GM11168 (cell line): ENCODE data around the gene YTHDF1.
"Not testable (repeated sequence)": the region's sequence is repeated elsewhere in the genome, so short reads cannot be mapped to it uniquely, and the experiment has no call there.

Source experiments
- in situ Hi-C: fragments of 300-500 bp; cut with MboI; formaldehyde crosslinking; loops from one replicate; pipeline ENCODE4 v1.12.0; 2022; ENCODE audit warnings: low sequenced_read_pairs; ENCODE audit not compliant: unreplicated experiment

The YTHDF1 gene

DNA sequence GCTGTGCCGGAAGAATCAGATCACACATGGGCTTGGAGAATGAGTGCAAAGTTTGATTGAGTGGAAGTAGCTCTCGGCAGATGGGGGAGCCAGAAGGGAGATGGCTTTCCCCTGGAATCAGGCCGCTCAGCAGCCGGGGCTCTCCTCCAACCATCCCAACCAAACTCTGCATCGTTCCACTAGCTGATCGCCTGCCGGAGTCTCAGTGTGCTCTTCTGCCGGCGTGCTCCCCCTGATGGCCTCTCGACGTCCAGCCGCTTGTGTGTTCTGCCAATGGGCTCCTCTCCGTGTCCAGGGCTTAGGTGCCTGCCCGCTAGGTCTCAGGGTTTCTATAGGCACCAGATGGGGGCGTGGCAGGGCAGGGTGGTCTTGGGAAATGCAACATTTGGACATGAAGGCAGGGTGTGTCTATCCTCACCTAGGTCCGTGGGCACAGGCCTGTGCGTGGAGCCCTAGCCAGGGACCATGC is 14.9 kb upstream of the YTHDF1 start:
- in situ Hi-C loops = no loop called here

DNA sequence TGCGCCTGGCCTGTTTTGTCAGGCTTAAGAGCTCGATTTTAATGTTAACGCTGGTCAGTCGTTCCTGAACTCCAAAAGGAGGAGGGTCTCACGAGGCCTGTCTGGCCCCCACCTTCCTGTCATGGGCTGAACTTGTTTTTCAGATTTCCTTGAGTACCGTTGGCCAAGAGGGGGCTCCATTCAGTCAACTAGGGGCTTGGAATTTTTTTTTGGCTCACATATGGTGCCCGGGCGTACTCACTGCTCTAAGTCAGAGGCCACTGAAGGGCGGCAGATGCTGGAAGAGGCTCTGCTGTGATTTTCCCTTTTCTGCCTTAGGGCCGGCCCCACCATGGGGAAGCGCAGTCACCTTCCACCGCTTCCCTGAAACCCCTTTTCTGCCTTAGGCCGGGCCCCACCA is 12.9 kb upstream of the YTHDF1 start:
- in situ Hi-C loops = no loop called here

DNA sequence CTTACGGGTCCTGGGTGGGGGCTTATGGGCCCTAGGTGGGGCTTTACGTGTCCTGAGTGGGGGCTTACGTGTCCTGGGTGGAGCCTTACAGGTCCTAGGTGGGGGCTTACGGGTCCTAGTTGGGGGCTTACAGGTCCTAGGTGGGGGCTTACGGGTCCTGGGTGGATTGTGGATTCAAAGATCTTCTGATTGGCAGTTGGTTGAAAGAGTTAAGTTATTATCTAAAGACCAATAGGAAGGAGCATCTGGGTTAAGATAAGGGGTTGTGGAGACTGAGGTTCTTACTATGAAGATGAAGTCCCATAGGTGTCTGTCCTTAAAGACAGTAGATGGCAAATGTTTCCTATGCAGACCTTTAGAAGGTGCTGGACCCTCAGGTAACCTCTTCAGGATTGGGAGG is 11.3 kb upstream of the YTHDF1 start:
- in situ Hi-C loops = no loop called here

DNA sequence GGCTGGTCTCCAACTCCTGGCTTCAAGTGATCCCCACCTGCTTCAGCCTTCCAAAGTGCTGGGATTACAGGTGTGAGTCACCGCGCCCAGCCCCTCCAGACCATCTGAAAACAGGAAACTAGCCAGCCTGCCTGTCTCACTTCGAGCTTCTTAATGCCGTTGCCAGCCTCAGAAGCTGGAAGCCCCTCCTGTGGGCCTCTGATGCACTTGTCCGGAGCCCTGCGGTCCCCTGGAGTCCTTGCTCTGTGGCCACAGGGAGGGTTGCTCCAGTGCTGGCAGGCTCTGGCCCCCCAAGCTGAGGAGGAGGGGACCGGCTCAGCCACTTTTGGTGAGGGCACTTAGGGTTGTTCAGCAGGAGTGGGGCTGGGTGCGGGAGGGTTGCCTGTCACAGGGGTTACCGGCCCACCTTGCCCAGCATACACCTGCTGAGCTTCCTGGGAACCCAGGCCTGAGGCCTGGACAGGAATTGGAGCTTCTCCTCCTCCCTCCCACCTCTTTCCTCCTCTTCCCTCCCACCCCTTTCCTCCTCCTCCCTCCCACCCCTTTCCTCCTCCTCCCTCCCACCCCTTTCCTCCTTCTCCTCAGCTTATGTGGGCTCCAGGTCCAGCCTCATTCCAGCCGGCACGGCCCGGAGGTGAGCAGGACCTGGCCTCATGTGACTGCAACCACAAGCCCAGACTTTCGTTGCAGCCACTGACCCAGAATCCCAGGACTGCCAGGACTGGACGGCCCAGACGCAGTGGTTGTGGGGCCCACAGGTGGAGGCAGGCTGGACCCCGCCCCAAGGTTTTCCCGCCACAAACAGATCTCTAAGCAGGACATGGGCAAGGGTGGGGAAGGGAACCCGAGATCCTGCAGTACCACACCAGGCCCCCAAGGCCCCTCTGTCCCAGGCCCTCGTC is 10.4 kb upstream of the YTHDF1 start:
- in situ Hi-C loops = no loop called here

DNA sequence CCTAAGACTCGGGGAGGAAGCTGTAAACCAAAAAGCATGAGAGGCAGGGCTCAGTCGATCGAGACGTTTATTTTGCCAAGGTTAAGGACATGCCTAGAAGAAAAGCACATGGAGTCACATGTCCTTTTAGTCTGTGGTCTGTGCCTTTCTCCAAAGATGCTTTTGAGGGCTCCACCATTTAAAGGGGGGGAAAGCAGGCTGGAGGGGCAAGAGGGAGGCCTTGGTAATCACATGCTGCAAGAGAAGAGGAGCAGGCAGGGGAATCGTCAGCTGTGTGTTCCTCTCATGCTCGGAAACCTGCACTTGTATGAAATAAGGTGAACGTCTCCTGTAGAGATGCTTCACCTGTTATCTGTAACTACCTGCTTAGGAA is 9.1 kb upstream of the YTHDF1 start:
- in situ Hi-C loops = no loop called here

DNA sequence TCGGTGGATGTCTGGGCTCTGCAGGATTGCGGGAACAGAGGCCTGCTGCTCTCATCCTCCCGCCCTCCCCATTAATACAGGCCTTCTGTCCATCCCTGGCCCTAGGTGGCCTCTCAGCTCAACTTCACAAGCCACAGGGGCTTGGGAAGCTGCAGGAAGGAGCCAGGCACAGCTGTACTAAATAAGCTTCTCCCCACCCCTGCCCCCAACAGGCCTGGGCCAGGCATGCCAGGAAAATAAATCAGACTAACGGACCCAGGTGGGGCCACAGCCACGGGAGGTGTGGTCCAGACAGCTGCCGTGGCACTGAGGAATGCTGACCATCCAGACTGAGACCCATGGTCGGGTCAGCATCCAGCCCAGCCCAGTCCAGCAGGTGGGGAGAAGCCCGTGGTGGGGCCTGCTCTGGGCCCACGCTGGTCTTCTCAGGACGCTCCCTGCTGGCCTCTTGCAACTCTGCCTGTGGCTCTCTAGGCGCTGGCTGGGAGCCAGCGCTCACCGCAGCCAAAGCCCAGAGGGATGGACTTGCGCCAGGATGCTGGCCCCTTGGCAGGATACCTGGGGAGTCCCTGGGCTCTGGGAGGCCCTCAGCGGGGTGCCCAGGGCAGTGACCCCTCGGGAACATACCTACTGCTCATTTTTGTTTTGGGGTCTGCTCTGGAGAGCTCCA is 8.6 kb upstream of the YTHDF1 start:
- in situ Hi-C loops = no loop called here

DNA sequence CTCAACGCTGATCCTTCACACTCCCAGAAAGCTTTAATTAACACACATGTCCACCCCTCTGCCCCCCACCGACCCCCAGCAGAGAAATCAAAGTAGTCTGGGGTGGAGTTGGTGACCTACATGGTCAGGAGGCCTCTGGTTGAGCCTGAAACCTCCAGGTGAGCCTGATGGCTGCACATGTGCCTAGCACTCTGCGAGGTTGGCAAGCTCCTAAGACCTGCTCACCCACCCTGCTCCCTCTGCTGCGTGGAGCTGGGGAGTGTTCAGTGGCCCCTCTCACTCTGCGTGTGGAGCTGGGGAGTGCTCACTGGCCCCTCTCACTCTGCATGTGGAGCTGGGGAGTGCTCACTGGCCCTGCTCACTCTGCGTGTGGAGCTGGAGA is 7.9 kb upstream of the YTHDF1 start:
- in situ Hi-C loops = no loop called here

DNA sequence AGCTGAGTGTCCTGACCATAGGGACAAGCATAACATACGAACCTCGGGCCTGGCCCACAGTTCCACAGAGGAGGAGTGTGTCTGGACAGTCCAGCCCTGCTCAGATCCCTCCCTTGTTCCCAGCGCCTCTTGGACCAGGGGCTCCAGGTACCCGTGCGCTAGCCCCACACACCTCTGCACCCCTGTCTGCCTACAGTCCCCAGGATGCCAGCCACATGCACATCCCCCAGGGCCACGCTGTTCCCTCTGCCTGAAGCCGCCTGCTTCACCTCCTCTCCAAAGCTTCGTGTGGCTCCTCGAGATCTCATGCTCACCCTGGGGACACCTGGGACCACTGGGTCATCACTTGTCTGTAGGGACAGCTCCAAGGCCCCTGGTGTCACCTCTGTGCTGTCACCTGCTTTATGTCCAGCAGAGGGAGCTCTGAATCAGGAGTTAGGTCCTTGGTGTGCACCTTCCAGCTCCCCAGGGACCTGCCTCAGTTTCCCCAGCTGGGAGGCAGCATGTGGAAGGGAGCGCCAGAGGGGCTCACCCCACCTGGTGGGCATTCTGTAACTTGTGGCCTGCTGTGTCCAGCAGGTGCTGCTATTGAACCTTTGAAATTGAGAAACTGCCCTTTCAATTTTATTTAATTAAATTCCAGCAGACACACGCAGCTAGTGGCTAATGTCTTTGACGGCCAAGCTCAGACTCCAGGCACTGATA is 7.3 kb upstream of the YTHDF1 start:
- in situ Hi-C loops = no loop called here

DNA sequence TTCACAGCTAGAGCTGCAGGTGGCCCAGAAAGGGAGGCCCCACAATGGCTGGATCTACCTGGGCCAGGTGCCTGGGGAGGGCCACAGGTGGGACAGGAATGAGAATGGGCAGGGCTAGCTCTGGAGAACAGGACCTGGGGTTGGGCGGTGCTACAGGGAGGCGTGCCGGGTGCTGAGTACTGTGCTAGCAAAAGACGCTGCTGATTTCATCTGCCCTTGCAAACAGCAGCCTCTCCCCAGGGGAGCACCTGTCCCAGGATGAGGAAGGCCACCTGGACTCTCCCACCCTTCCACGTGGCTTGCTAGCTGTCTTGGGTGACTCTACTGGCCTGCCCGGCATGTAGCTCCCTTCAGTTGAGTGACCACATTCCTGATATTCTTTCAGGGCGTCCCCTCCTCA is 6.6 kb upstream of the YTHDF1 start:
- in situ Hi-C loops = no loop called here

DNA sequence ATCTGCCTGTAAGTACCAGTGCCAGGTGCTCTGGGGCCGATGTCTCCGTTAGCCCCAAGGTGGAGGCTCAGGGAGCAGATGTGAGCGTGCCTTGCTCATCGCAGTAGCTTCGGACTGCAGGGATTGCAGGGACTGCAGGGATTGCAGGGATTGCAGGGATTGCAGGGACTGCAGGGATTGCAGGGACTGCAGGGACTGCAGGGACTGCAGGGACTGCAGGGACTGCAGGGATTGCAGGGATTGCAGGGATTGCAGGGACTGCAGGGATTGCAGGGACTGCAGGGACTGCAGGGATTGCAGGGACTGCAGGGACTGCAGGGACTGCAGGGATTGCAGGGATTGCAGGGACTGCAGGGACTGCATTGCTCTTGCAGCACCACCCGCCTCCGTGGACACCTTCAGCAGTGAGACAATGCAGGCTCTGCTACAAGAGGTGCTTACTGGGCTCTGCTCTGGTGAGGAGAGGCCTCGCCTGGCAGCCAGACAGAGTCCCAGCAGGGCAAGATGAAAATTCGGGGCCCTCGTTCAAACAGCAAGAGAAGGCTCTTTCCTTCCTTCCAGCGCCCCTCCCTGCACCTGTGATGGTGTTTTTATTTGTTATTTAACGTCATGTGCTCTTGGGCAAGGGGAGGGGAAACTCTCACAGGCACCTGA is 5.6 kb upstream of the YTHDF1 start:
- in situ Hi-C loops = not testable (repeated sequence)

DNA sequence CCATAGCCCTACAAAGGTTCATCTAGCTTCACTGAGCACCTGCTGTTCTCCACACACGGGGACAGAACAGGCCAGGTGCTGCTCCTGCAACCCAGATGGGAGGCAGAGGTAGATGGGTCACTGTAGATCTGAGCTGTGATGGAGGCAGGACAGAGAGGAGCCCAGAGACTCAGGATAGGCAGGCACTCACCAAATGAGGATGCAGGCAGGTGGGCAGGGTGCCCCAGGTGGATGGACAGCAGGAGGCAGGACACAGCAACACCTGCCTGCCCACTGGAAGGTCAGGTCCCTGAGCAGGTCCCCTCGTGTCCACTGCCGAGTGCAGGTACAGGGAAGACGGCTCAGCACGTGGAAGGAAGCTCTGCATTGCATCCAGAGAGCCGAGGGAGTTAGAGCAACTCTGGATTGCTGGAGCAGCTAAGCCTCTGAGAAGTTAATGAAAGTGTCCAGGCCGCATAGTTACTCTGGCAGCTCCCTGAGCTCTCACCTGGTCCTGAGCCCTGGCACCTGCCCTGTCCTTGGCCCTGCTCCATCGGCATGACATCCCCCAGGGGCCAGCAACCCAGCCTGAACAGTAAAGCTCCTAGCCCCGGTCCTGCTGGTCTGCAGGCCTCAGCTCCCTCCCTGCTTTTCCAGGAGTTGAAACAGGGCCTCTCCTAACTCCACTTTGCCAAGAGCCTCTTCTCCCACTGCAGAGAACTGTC is 4.9 kb upstream of the YTHDF1 start:
- in situ Hi-C loops = no loop called here

DNA sequence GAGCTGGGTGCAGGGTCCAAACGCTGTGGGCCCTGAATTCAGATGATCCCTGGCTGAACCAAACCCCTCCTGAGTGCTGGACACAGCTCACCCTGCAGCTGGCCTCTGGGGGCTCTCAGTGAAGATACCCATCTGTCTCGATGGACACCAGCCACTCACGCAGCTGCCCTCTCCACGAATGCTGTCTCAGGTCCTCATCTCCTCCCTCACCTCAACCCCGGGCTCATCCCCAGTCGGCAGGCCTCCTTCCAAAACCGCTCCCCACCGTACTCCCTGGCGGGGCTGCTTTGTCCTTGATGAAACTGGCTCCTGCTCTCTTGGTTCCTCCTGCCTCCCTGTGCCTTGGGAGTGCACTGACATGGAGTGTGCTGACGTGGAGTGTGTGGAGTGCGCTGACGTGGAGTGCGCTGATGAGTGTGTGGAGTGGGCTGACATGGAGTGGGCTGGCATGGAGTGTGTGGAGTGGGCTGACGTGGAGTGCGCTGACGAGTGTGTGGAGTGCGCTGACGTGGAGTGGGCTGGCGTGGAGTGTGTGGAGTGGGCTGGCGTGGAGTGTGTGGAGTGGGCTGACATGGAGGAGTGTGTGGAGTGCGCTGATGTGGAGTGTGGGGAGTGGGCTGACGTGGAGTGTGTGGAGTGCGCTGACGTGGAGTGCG is 4.1 kb upstream of the YTHDF1 start:
- in situ Hi-C loops = no loop called here

DNA sequence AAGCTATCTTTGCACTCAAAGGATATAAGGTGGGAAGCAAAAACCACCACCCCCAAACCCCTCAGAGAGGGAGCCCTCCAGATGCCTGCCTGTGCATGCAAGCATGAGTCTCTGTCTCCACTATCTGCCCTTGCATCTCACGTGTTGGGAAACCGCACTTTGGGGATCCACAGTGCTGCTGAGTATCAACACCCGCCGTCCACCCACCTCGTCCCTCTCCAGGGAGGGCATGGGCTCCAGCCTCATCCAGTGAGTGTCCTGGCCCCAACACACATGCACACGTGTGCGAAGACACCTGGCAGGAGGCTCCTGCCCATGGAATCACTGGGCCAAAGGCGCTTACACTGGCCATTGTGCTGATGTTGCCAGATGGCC is 3.5 kb upstream of the YTHDF1 start:
- in situ Hi-C loops = no loop called here

DNA sequence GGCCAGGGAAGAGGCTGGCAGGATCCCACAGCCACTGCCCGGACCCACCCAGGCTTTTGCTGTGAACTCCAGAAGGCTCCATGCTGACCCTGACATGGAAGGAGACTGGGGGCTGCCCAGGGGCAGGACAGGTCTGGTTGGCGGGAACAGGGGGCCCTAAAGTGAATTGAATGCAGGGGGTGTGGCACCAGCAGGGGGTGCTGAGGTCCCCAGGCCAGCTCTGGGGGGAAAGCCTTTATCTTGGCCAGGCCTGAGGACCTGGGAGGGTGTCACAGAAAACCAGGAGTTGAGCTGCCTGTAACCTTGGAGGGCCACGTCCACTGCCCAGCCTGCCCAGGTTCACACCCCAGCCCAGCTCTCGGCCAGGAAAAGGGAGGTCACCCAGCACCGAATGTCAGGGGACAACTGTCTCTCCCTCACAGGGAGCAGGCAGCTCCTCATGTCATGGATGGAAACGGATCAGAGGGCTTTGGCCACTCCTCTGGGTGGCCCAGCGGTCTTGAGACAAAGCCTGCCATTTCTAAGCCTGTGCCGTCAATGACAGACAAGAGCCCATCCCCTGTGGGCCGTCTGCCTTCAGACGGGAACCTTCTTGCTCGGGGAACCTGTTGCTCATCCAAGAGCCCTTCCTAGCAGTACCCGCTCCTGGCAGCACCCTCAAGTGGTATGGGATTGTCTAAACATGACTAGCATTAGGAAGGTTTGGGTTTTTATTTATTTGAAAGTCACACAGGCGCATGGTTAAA is 2.9 kb upstream of the YTHDF1 start:
- in situ Hi-C loops = no loop called here

DNA sequence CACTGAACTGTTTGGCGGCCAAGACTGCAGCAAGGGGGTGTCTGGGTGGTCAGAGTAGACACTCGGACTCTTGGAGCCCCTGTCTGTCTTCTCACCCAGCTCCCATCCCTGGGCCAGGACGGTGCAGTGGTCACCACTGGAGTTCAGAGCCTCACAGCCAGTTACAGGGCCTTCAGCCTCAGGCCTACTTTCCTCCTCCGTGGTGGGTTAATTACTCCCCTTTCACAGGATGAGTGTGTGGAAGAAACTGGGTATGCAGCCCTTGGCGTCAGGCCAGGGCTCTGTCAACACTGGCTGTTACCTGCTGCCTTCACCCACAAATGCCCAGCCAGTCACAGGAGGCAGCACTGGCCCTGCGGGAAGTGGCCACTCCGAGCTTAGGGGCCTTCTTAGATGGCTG is 1.8 kb upstream of the YTHDF1 start:
- in situ Hi-C loops = no loop called here

DNA sequence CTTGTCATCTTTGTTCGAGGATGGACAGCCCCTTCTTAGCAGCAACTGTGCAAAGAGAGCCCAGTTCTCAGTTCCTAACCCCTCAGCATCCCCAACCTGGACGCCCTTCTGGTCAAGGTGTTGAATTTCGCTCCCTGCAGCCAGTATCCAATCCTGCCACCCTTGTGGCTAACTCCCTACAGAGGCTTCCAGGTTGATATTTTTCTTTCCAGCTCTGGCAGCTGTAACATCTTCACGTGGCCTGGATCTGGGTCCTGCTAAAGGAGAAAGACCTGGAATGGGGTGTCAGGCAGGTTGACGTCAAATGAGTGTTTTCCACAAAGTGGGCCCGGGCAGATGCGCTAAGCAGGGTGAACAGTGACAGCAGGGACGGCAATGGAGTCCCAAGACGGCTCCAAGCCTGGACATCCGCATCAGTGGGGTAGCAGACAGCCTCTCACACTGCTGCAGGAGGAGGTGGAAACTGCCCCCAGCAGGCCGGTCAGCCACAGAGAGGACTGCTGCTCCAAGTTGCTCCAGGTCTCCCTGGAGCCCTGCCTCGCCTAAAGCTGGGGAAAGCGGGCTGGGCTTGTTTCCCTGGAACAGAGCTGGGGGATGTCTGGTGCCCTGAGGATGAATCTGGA is 1.0 kb upstream of the YTHDF1 start:
- in situ Hi-C loops = no loop called here

DNA sequence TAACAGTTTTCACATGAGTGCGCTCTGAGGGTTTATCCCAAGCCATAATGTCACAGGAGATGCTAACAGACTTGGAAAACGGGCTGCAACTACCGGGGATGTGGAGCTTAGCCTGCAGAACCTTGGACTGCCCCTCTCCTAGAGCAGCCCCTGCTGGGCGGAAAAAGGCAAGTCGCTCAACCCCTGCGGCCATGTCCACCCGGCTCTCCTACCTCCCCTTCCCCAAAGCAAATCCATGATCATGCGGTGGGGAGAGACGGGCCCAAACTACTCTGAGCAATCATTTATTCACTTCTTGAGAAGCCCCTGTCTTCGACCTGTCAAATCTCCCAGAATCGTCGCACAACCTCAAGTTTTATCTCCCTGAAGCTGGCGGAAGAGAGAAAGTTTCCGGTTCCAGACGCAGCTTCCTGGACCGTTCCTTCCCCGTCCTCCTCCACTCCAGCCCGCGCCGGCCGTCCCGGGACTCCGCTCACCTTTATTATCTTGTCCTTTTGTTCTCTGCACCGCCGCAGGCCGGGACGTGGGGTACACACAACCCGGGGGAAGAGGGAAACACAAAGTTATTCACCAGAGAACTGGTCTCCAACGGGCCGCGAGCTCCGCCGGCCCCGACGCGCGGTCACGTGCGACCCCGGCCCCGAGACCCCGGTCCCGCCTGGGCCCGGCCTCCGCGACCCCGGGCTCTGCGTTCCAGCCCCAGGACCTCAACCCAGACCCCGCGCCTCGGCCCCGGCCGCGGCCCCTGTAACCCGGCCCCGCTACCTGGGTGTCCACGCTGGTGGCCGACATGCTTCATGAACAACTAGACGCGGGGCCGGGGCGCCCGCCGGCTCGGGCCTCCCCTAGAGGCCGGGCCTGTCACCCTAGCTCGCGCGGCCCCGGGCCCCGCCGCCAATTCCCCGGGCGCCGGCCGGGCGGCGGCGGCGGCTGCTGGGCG is 560 bp downstream of the YTHDF1 start:
- in situ Hi-C loops = no loop called here
